ENCODE results near the gene MBD2.

MBD2 gene

GRCh38 chr18:54238173-54238936, 13.9 kb upstream of the MBD2 start:
- in situ Hi-C loops (cut with HindIII; ENCODE audit: low sequenced_read_pairs), result no loop called here
- no peak overlapping the region for H3K4me3 ChIP-seq (ENCODE audit: low read depth, low read length)
- DNase-seq (ENCODE audit: low read depth, low spot score), result no peak
- TF ChIP-seq CTCF (IDR thresholded peaks at IDR 0.05; ENCODE audit: low read depth, low read length), result no peak

- in situ Hi-C loops (cut with HindIII; ENCODE audit: low sequenced_read_pairs), result no loop called here
- H3K4me3 ChIP-seq (ENCODE audit: low read depth, low read length), result no peak overlapping the region
These were observed 11.4 kb upstream of the MBD2 start for GRCh38 chr18:54235871-54236270.

GRCh38 chr18:54233747-54234146, 9.3 kb upstream of the MBD2 start:
- in situ Hi-C loops (cut with HindIII; ENCODE audit: low sequenced_read_pairs), result no loop called here
- DNase-seq (ENCODE audit: low read depth, low spot score), result no peak
- TF ChIP-seq CTCF (IDR thresholded peaks at IDR 0.05; ENCODE audit: low read depth, low read length), result no peak
- no peak overlapping the region for H3K4me3 ChIP-seq (ENCODE audit: low read depth, low read length)

More at GRCh38 chr18:54235871-54236270, 11.4 kb upstream of the MBD2 start:
- DNase-seq (ENCODE audit: low read depth, low spot score), result no peak
- no peak for TF ChIP-seq CTCF (IDR thresholded peaks at IDR 0.05; ENCODE audit: low read depth, low read length)

GRCh38 chr18:54233228-54233625, 8.8 kb upstream of the MBD2 start:
- no peak for DNase-seq (ENCODE audit: low read depth, low spot score)
- no peak for TF ChIP-seq CTCF (IDR thresholded peaks at IDR 0.05; ENCODE audit: low read depth, low read length)
- in situ Hi-C loops (cut with HindIII; ENCODE audit: low sequenced_read_pairs), result no loop called here

GRCh38 chr18:54232485-54233227, 8.2 kb upstream of the MBD2 start:
- in situ Hi-C loops (cut with HindIII; ENCODE audit: low sequenced_read_pairs), result no loop called here

More at GRCh38 chr18:54233228-54233625, 8.8 kb upstream of the MBD2 start:
- H3K4me3 ChIP-seq (ENCODE audit: low read depth, low read length), result no peak overlapping the region

More at GRCh38 chr18:54232485-54233227, 8.2 kb upstream of the MBD2 start:
- H3K4me3 ChIP-seq (ENCODE audit: low read depth, low read length), result no peak overlapping the region
- no peak for TF ChIP-seq CTCF (IDR thresholded peaks at IDR 0.05; ENCODE audit: low read depth, low read length)
- no peak for DNase-seq (ENCODE audit: low read depth, low spot score)
